Stromal cell of bone marrow (primary cell): ENCODE measurements around the gene IPP.
"Not testable (repeated sequence)": the region's sequence is repeated elsewhere in the genome, so short reads cannot be mapped to it uniquely, and the experiment has no call there.

Experiments used
- DNase-seq: peaks from one replicate; pipeline ENCODE4 v3.0.0-alpha.2; 2012; ENCODE audit warnings: low read depth

The IPP gene

GRCh38 chr1:45739641-45740156 lies 10.8 kb downstream of the IPP start:
- not testable (repeated sequence) for DNase-seq

GRCh38 chr1:45739137-45739536 lies 11.3 kb downstream of the IPP start:
- DNase-seq: no peak

- DNase-seq: no peak
These were observed 19.6 kb downstream of the IPP start for GRCh38 chr1:45730780-45731319.

GRCh38 chr1:45730075-45730779 lies 20.2 kb downstream of the IPP start:
- DNase-seq: no peak

GRCh38 chr1:45726007-45726406 lies 24.4 kb downstream of the IPP start:
- not testable (repeated sequence) for DNase-seq

- no peak for DNase-seq
These were observed 27.1 kb downstream of the IPP start for GRCh38 chr1:45723248-45723930.

- peak; percentile 15 for DNase-seq
These were observed 27.6 kb downstream of the IPP start for GRCh38 chr1:45722809-45723208.

- no peak for DNase-seq
These were observed 29.2 kb downstream of the IPP start for GRCh38 chr1:45721207-45721606.

- DNase-seq: no peak
These were observed 32.2 kb downstream of the IPP start for GRCh38 chr1:45718289-45718688.

GRCh38 chr1:45717386-45717785 lies 33.1 kb downstream of the IPP start:
- DNase-seq: not testable (repeated sequence)

GRCh38 chr1:45716700-45717099 lies 33.8 kb downstream of the IPP start:
- DNase-seq: no peak

- DNase-seq: no peak
These were observed 36.7 kb downstream of the IPP start for GRCh38 chr1:45713711-45714110.

- no peak for DNase-seq
These were observed 45.8 kb downstream of the IPP start for GRCh38 chr1:45704637-45705036.

- DNase-seq: no peak
These were observed 55.6 kb downstream of the IPP start for GRCh38 chr1:45694823-45695222.

GRCh38 chr1:45693811-45694210 lies 56.6 kb downstream of the IPP start:
- DNase-seq: not testable (repeated sequence)

- DNase-seq: peak; percentile 87
These were observed 62.4 kb downstream of the IPP start, which contains the start of gene TMEM69 for GRCh38 chr1:45687754-45688740. Gene TMEM69, plus strand, starts transcription at chr1:45688181. Its CDS starts 2,888 bp downstream, at chr1:45691069.

GRCh38 chr1:45687014-45687753 lies 63.3 kb downstream of the IPP start:
- peak; percentile 98 for DNase-seq

- DNase-seq: peak; percentile 91
These were observed 64.0 kb downstream of the IPP start, which contains the start of gene GPBP1L1 for GRCh38 chr1:45686288-45687013. Gene GPBP1L1, minus strand, starts transcription at chr1:45686533. Its CDS starts 27,446 bp downstream, at chr1:45659087.

- no peak for DNase-seq
These were observed 64.5 kb downstream of the IPP start for GRCh38 chr1:45686015-45686287.

GRCh38 chr1:45685308-45686014 lies 65.0 kb downstream of the IPP start:
- no peak for DNase-seq
